Measurements from ENCODE around the gene TACC3.

Gene TACC3

DNA sequence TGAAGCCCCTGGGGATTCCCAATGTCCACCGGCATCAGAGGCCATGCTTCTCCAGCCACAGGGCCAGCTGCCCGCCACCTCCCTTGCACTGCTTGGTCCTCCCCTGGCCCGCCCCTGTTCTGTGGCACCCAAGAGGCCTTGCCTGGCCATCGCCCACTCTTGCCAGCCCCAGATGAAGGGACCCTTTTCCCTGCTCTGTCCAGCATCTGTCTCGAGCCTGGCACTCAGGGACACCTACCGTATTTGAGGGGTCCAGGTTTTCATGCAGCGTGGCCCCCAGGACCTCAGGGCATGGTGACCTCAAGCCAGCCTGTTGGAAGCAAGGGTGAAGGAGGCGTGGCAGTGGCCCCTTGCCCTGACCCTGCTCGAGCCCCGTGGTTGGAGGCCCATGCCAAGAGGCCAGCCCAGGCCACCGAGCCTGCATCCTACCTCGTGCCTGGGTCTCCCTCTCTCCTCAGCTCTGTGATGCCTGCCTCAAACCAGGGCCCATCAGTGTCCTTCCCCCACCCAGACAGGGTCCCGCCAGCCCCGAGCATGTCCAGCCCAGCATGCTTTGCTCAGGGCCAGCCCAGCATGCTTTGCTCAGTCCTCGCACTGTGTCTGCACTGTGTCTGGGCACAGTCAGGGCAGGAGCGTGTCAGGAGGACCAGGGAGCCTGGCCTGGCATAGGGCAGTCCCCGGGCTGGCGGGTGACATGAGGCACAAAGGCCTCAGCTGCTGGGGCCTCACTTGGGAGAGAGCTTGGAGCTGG lies 57.5 kb downstream of the TACC3 start:
- Histone ChIP-seq H3K23ac (ENCODE audit: low read length in 2 of 2) (peak overlapping the region in 1 of 2 experiments; percentile 1), H4K8ac (ENCODE audit: low read length) (peak overlapping the region; percentile 14), H2AFZ (ENCODE audit: low read depth, low read length) (no peak overlapping the region), H3K36me3 (ENCODE audit: control insufficient read depth in 1 of 2, insufficient read depth in 2 of 2, low read depth in 1 of 2, low read length in 2 of 2) (no peaks in the 10 kb centered on the region), H3K27ac (ENCODE audit: low read length, poor library complexity, severe bottlenecking) (no peak overlapping the region), H3K9ac (ENCODE audit: low read length) (no peak overlapping the region), H3K9me3 (ENCODE audit: control insufficient read depth, low read length) (no peaks in the 10 kb centered on the region), H3K4me3 (ENCODE audit: insufficient read depth in 1 of 2, low read depth in 1 of 2, low read length in 2 of 2) (no peak overlapping the region), H2BK5ac (ENCODE audit: low read depth, low read length, poor library complexity, severe bottlenecking) (no peak overlapping the region), H3K14ac (ENCODE audit: low read length in 2 of 2) (no peak overlapping the region), H2BK120ac (ENCODE audit: low read depth, low read length) (no peak overlapping the region), H3K4me1 (ENCODE audit: control insufficient read depth, insufficient read depth, low read depth, low read length) (peaks cover 42% of the 10 kb centered on the region), H2BK15ac (ENCODE audit: low read depth, poor library complexity, severe bottlenecking) (no peak overlapping the region), H2AK5ac (ENCODE audit: low read length, severe bottlenecking) (no peak overlapping the region), H4K91ac (ENCODE audit: low read length) (peak overlapping the region; percentile 5), H3K4me2 (ENCODE audit: low read length, poor library complexity, severe bottlenecking) (no peak overlapping the region), H3K79me1 (replicated peaks; ENCODE audit: low read length, poor library complexity, severe bottlenecking) (no peaks in the 10 kb centered on the region), H3K27me3 (ENCODE audit: control insufficient read depth in 1 of 2, insufficient read depth in 1 of 2, low read length in 2 of 2) (peaks cover 3 to 18% of the 10 kb centered on the region in 2 experiments), H3K18ac (ENCODE audit: low read depth in 1 of 2, low read length in 2 of 2) (no peak overlapping the region), H3K4ac (ENCODE audit: low read depth in 1 of 2, low read length in 2 of 2) (peak overlapping the region in 1 of 2 experiments; percentile 3), H2BK12ac (ENCODE audit: low read length in 2 of 2) (no peak overlapping the region)
- DNase-seq = no peak
- WGBS = 93% methylated on average over 17 of the region's 18 CpGs

- Histone ChIP-seq H2BK15ac (ENCODE audit: low read depth, poor library complexity, severe bottlenecking) (no peak overlapping the region), H3K9ac (ENCODE audit: low read length) (no peak overlapping the region), H3K4ac (ENCODE audit: low read depth in 1 of 2, low read length in 2 of 2) (no peak overlapping the region), H3K4me2 (ENCODE audit: low read length, poor library complexity, severe bottlenecking) (no peak overlapping the region), H2BK12ac (ENCODE audit: low read length in 2 of 2) (no peak overlapping the region), H2BK120ac (ENCODE audit: low read depth, low read length) (no peak overlapping the region), H2AFZ (ENCODE audit: low read depth, low read length) (no peak overlapping the region), H3K18ac (ENCODE audit: low read depth in 1 of 2, low read length in 2 of 2) (no peak overlapping the region), H3K27ac (ENCODE audit: low read length, poor library complexity, severe bottlenecking) (no peak overlapping the region), H3K4me1 (ENCODE audit: control insufficient read depth, insufficient read depth, low read depth, low read length) (peaks cover 45% of the 10 kb centered on the region), H2AK5ac (ENCODE audit: low read length, severe bottlenecking) (no peak overlapping the region), H3K14ac (ENCODE audit: low read length in 2 of 2) (no peak overlapping the region), H3K79me1 (replicated peaks; ENCODE audit: low read length, poor library complexity, severe bottlenecking) (no peaks in the 10 kb centered on the region), H3K4me3 (ENCODE audit: insufficient read depth in 1 of 2, low read depth in 1 of 2, low read length in 2 of 2) (no peak overlapping the region), H3K23ac (ENCODE audit: low read length in 2 of 2) (no peak overlapping the region), H2BK5ac (ENCODE audit: low read depth, low read length, poor library complexity, severe bottlenecking) (no peak overlapping the region), H3K9me3 (ENCODE audit: control insufficient read depth, low read length) (no peaks in the 10 kb centered on the region), H3K27me3 (ENCODE audit: control insufficient read depth in 1 of 2, insufficient read depth in 1 of 2, low read length in 2 of 2) (peaks cover 3 to 22% of the 10 kb centered on the region in 2 experiments), H4K8ac (ENCODE audit: low read length) (no peak overlapping the region), H4K91ac (ENCODE audit: low read length) (no peak overlapping the region), H3K36me3 (ENCODE audit: control insufficient read depth in 1 of 2, insufficient read depth in 2 of 2, low read depth in 1 of 2, low read length in 2 of 2) (no peaks in the 10 kb centered on the region)
- no peak for DNase-seq
- 81% methylated on average over 17 of the region's 18 CpGs for WGBS
Observed at GRCh38 chr4:1779588-1780382, 58.5 kb downstream of the TACC3 start.

- Histone ChIP-seq H2AFZ (ENCODE audit: low read depth, low read length) (no peak overlapping the region), H2BK5ac (ENCODE audit: low read depth, low read length, poor library complexity, severe bottlenecking) (no peak overlapping the region), H3K4me3 (ENCODE audit: insufficient read depth in 1 of 2, low read depth in 1 of 2, low read length in 2 of 2) (no peak overlapping the region), H3K23ac (ENCODE audit: low read length in 2 of 2) (no peak overlapping the region), H2AK5ac (ENCODE audit: low read length, severe bottlenecking) (no peak overlapping the region), H3K18ac (ENCODE audit: low read depth in 1 of 2, low read length in 2 of 2) (no peak overlapping the region), H2BK120ac (ENCODE audit: low read depth, low read length) (no peak overlapping the region), H2BK12ac (ENCODE audit: low read length in 2 of 2) (no peak overlapping the region), H4K8ac (ENCODE audit: low read length) (no peak overlapping the region), H3K36me3 (ENCODE audit: control insufficient read depth in 1 of 2, insufficient read depth in 2 of 2, low read depth in 1 of 2, low read length in 2 of 2) (no peaks in the 10 kb centered on the region), H3K4me1 (ENCODE audit: control insufficient read depth, insufficient read depth, low read depth, low read length) (peaks cover 44% of the 10 kb centered on the region), H3K9me3 (ENCODE audit: control insufficient read depth, low read length) (no peaks in the 10 kb centered on the region), H3K4ac (ENCODE audit: low read depth in 1 of 2, low read length in 2 of 2) (no peak overlapping the region), H3K27ac (ENCODE audit: low read length, poor library complexity, severe bottlenecking) (no peak overlapping the region), H3K27me3 (ENCODE audit: control insufficient read depth in 1 of 2, insufficient read depth in 1 of 2, low read length in 2 of 2) (peaks cover 3 to 26% of the 10 kb centered on the region in 2 experiments), H3K79me1 (replicated peaks; ENCODE audit: low read length, poor library complexity, severe bottlenecking) (no peaks in the 10 kb centered on the region), H3K9ac (ENCODE audit: low read length) (no peak overlapping the region), H2BK15ac (ENCODE audit: low read depth, poor library complexity, severe bottlenecking) (no peak overlapping the region), H3K14ac (ENCODE audit: low read length in 2 of 2) (no peak overlapping the region), H4K91ac (ENCODE audit: low read length) (no peak overlapping the region), H3K4me2 (ENCODE audit: low read length, poor library complexity, severe bottlenecking) (no peak overlapping the region)
- WGBS = 84% methylated on average over 14 of the region's 14 CpGs
- no peak for DNase-seq
Observed at GRCh38 chr4:1780435-1780834, 59.1 kb downstream of the TACC3 start.

DNA sequence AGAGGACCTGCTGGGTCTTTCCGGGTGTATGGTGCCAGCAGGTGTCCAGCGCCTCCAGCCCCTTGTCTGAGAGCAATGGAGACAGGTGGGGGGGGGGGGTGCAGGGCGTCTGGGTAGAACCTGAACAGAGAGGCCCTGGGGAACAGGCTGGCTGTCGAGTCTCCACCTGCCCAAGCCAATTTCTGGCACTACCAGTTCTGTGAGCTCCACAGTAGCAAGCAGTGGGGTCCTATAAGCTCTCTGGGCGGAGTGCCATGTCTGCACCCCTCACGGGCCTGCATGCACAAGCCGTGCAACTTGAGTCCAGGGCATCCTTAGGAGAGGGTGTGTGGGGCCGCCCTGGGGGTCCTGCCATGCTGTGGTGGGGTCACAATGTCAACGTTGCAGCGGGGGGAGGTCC lies 61.7 kb downstream of the TACC3 start:
- WGBS = 91% methylated on average over 7 of the region's 10 CpGs
- Histone ChIP-seq H2BK15ac (ENCODE audit: low read depth, poor library complexity, severe bottlenecking) (no peak overlapping the region), H3K9ac (ENCODE audit: low read length) (no peak overlapping the region), H3K23ac (ENCODE audit: low read length in 2 of 2) (no peak overlapping the region), H3K4me1 (ENCODE audit: control insufficient read depth, insufficient read depth, low read depth, low read length) (peaks cover 34% of the 10 kb centered on the region), H4K91ac (ENCODE audit: low read length) (no peak overlapping the region), H2BK120ac (ENCODE audit: low read depth, low read length) (no peak overlapping the region), H4K8ac (ENCODE audit: low read length) (no peak overlapping the region), H3K18ac (ENCODE audit: low read depth in 1 of 2, low read length in 2 of 2) (no peak overlapping the region), H3K4ac (ENCODE audit: low read depth in 1 of 2, low read length in 2 of 2) (no peak overlapping the region), H3K9me3 (ENCODE audit: control insufficient read depth, low read length) (no peaks in the 10 kb centered on the region), H2BK5ac (ENCODE audit: low read depth, low read length, poor library complexity, severe bottlenecking) (no peak overlapping the region), H3K79me1 (replicated peaks; ENCODE audit: low read length, poor library complexity, severe bottlenecking) (no peaks in the 10 kb centered on the region), H3K4me3 (ENCODE audit: insufficient read depth in 1 of 2, low read depth in 1 of 2, low read length in 2 of 2) (no peak overlapping the region), H3K36me3 (ENCODE audit: control insufficient read depth in 1 of 2, insufficient read depth in 2 of 2, low read depth in 1 of 2, low read length in 2 of 2) (no peaks in the 10 kb centered on the region), H3K27me3 (ENCODE audit: control insufficient read depth in 1 of 2, insufficient read depth in 1 of 2, low read length in 2 of 2) (peaks cover 8 to 27% of the 10 kb centered on the region in 2 experiments), H2AK5ac (ENCODE audit: low read length, severe bottlenecking) (no peak overlapping the region), H2AFZ (ENCODE audit: low read depth, low read length) (no peak overlapping the region), H3K14ac (ENCODE audit: low read length in 2 of 2) (no peak overlapping the region), H3K4me2 (ENCODE audit: low read length, poor library complexity, severe bottlenecking) (no peak overlapping the region), H3K27ac (ENCODE audit: low read length, poor library complexity, severe bottlenecking) (no peak overlapping the region), H2BK12ac (ENCODE audit: low read length in 2 of 2) (no peak overlapping the region)
- DNase-seq = no peak

Measured in mesenchymal stem cell (in vitro differentiated cells and primary cell).